Endothelial cell of umbilical vein (primary cell): ENCODE data around the gene PRKCG. TPM values are rescaled to one million over a fixed set of nuclear protein-coding genes. Genes with fewer than 3 reads are reported as not detected.

Source experiments
- BruUV-seq: library from RNA; stranded (reverse); fragments of 400-500 nt; replicated peaks from 2 replicates; lab custom pipeline; 2021; lab: Mats Ljungman, UMichigan
- CTCF ChIA-PET: fragments of 300-600, 350-600 bp; sonication (Branson Sonifier 250); formaldehyde crosslinking; loops from one replicate; lab custom pipeline; 2021; ENCODE audit warnings: antibody characterized with exemption, inconsistent platforms; lab: Charles Lee
- POLR2A ChIA-PET: fragments of 300-600, 350-600 bp; sonication (Branson Sonifier 250); formaldehyde crosslinking; loops from one replicate; lab custom pipeline; 2021; ENCODE audit warnings: antibody characterized with exemption, inconsistent platforms; lab: Charles Lee
- DNase-seq: peaks from one replicate; pipeline ENCODE4 v3.0.0-alpha.2; 2011; ENCODE audit warnings: low read depth, low spot score
- FAIRE-seq: peaks from 2 replicates; lab custom pipeline; 2011; peaks lifted over from hg19 to GRCh38; lab: Jason Lieb, UNC
- H2AFZ ChIP-seq: 2 replicates; pipeline ENCODE4 v1.6.0; 2012; ENCODE audit warnings: low read depth, low read length, control low read depth, inconsistent platforms
- H3K27ac ChIP-seq: 2 replicates; pipeline ENCODE4 v1.5.1; 2011; ENCODE audit warnings: low read depth, mild to moderate bottlenecking, control low read depth, low read length, moderate library complexity; ENCODE audit not compliant: insufficient read depth
- H3K27me3 ChIP-seq, 2 experiments: 2 replicates each; pipeline versions ENCODE4 v1.6.0 to v1.6.1; 2011; ENCODE audit warnings: low read length in 2 of 2, mixed read lengths in 1 of 2; ENCODE audit not compliant: control insufficient read depth in 2 of 2, insufficient read depth in 2 of 2
- H3K36me3 ChIP-seq, 2 experiments: 2 replicates in 1 of 2; 3 replicates in 1 of 2; pipeline ENCODE4 v1.5.1; 2011; ENCODE audit warnings: low read length in 2 of 2, mild to moderate bottlenecking in 1 of 2, moderate library complexity in 1 of 2; ENCODE audit not compliant: control insufficient read depth in 2 of 2, insufficient read depth in 2 of 2; ENCODE audit errors: extremely low read depth in 1 of 2
- H3K4me1 ChIP-seq: 3 replicates; pipeline ENCODE4 v1.5.1; 2011; ENCODE audit warnings: mild to moderate bottlenecking, low read length; ENCODE audit not compliant: control insufficient read depth, insufficient read depth; ENCODE audit errors: extremely low read depth
- H3K4me2 ChIP-seq: 2 replicates; pipeline ENCODE4 v1.6.1; 2011; ENCODE audit warnings: low read length, control low read depth, mixed read lengths; ENCODE audit not compliant: insufficient read depth
- H3K4me3 ChIP-seq, 3 experiments: fragments of 200-600 bp in 1 of 3; sonication (generic), shearing (Covaris generic) in 1 of 3; replicated peaks in 1 of 3; 2 replicates each; pipeline ENCODE4 v1.5.1; 2011 to 2016; ENCODE audit warnings: control low read depth in 3 of 3, low read length in 3 of 3, mild to moderate bottlenecking in 2 of 3, inconsistent platforms in 1 of 3, low read depth in 1 of 3, moderate library complexity in 1 of 3; ENCODE audit not compliant: insufficient read depth in 1 of 3
- H3K79me2 ChIP-seq: 2 replicates; pipeline ENCODE4 v1.6.0; 2012; ENCODE audit warnings: low read length, inconsistent platforms; ENCODE audit not compliant: control insufficient read depth, insufficient read depth
- H3K9ac ChIP-seq: replicated peaks from 2 replicates; pipeline ENCODE3; 2011; ENCODE audit warnings: low read length, control low read depth; ENCODE audit not compliant: insufficient read depth; ENCODE audit errors: extremely low read depth
- H3K9me1 ChIP-seq: replicated peaks from 3 replicates; pipeline ENCODE4 v1.6.0; 2011; ENCODE audit warnings: mild to moderate bottlenecking, low read length; ENCODE audit not compliant: control insufficient read depth, insufficient read depth; ENCODE audit errors: extremely low read depth
- H3K9me3 ChIP-seq: replicated peaks from 2 replicates; pipeline ENCODE4 v1.5.1; 2012; ENCODE audit warnings: low read length, inconsistent platforms; ENCODE audit not compliant: control insufficient read depth, insufficient read depth
- H4K20me1 ChIP-seq: replicated peaks from 2 replicates; pipeline ENCODE3; 2011; ENCODE audit warnings: mild to moderate bottlenecking, low read length; ENCODE audit not compliant: control insufficient read depth, insufficient read depth; ENCODE audit errors: extremely low read depth
- CTCF ChIP-seq, 2 donors: IDR thresholded peaks; 1 replicate in 1 of 2; 2 replicates in 1 of 2; pipeline ENCODE4 v1.5.1; 2011; ENCODE audit warnings: low read length in 2 of 2, mild to moderate bottlenecking in 2 of 2, moderate library complexity in 2 of 2, control low read depth in 1 of 2, inconsistent platforms in 1 of 2, low read depth in 1 of 2; ENCODE audit not compliant: insufficient read depth in 1 of 2; ENCODE audit errors: extremely low read depth in 1 of 2
- EZH2 ChIP-seq: IDR thresholded peaks from 2 replicates; pipeline ENCODE4 v1.6.1; 2012; ENCODE audit warnings: borderline replicate concordance, low read depth, mild to moderate bottlenecking, moderate library complexity, low read length, inconsistent platforms; ENCODE audit not compliant: severe bottlenecking
- FOS ChIP-seq: IDR thresholded peaks from 2 replicates; pipeline ENCODE4 v1.6.1; 2011; ENCODE audit warnings: mild to moderate bottlenecking, low read length, moderate library complexity, borderline replicate concordance; ENCODE audit not compliant: insufficient read depth
- GATA2 ChIP-seq: IDR thresholded peaks from 2 replicates; pipeline ENCODE4 v1.7.0; 2011; ENCODE audit warnings: low read depth, mild to moderate bottlenecking, moderate library complexity, mixed read lengths, low read length; ENCODE audit not compliant: insufficient read length, insufficient read depth
- JUN ChIP-seq: IDR thresholded peaks from 2 replicates; pipeline ENCODE4 v1.6.1; 2011; ENCODE audit warnings: borderline replicate concordance, low read depth; ENCODE audit not compliant: insufficient read length, insufficient read depth
- MAX ChIP-seq: IDR thresholded peaks from 2 replicates; pipeline ENCODE4 v1.6.1; 2011; ENCODE audit not compliant: insufficient read depth, insufficient read length
- MYC ChIP-seq: IDR thresholded peaks from one replicate; pipeline ENCODE4 v1.6.1; 2011; ENCODE audit warnings: mild to moderate bottlenecking, low read depth, low read length
- POLR2A ChIP-seq: IDR thresholded peaks from 2 replicates; pipeline ENCODE4 v1.6.1; 2012; ENCODE audit warnings: low read depth, mild to moderate bottlenecking, control low read depth, low read length
- POLR2AphosphoS5 ChIP-seq: IDR thresholded peaks from 2 replicates; pipeline ENCODE4 v1.6.1; 2012; ENCODE audit warnings: low read depth, mild to moderate bottlenecking, control low read depth, low read length, moderate library complexity; ENCODE audit not compliant: insufficient read depth
- dilution Hi-C: fragments of 300-500 bp; cut with MboI; formaldehyde crosslinking; loops from one replicate; pipeline ENCODE4 v1.15.0; 2019; ENCODE audit warnings: low sequenced_read_pairs; ENCODE audit not compliant: extremely low pct_ligation_motif_present
- intact Hi-C: fragments of 100-400 bp; cut with micrococcal nuclease; formaldehyde crosslinking; loops from one replicate; pipeline ENCODE4 v1.10.0; 2022
- polyA plus RNA-seq, 4 experiments: library from polyadenylated mRNA; depleted of rRNA in 3 of 4; stranded (reverse) in 3 of 4; unstranded in 1 of 4; fragments of >200 nt; gene quantifications; 2 replicates each; pipeline versions ENCODE4 v1.2.1 to v1.2.3, GENCODE V29; 2011 to 2012; ENCODE audit warnings: missing spikeins in 1 of 4
- total RNA-seq: library from RNA; stranded (reverse); gene quantifications from 2 replicates; pipeline ENCODE4 v1.2.3, GENCODE V29; 2021

Gene PRKCG
- total and polyA plus RNA-seq, 2 donors (not counting 3 experiments of a cell fraction or from before 2014, with no cell fraction given) = 0.07 TPM; not detected in 1

GRCh38 chr19:53875602-53876325 is 6.2 kb upstream of the PRKCG start:
- H3K9ac ChIP-seq = no peak overlapping the region
- H3K4me1 ChIP-seq = peaks cover 4% of the 10 kb centered on the region
- H3K27me3 ChIP-seq = peaks cover 5 to 8% of the 10 kb centered on the region in 2 experiments
- H3K9me1 ChIP-seq = no peaks in the 10 kb centered on the region
- CTCF ChIA-PET = interaction anchor here (1.0 to 1.7 kb wide), 3 partner anchors 67 to 154 kb away, joined by 3 to 9 read pairs (median 7); no protein-coding TSS in a partner anchor
- H2AFZ ChIP-seq = no peak overlapping the region
- no peak overlapping the region for H3K4me3 ChIP-seq
- H3K4me2 ChIP-seq = no peak overlapping the region
- H3K79me2 ChIP-seq = peaks cover 11% of the 10 kb centered on the region
- no peaks in the 10 kb centered on the region for H3K9me3 ChIP-seq
- FAIRE-seq (no peak), DNase-seq (no peak)
- POLR2A ChIA-PET = no interaction called here
- TF ChIP-seq JUN = no peak
- no peak for TF ChIP-seq POLR2A
- no peak for TF ChIP-seq FOS
- no peak for TF ChIP-seq GATA2
- no peak for TF ChIP-seq EZH2
- TF ChIP-seq POLR2AphosphoS5 = no peak
- TF ChIP-seq MYC = no peak
- no peak for TF ChIP-seq MAX
- TF ChIP-seq CTCF (IDR thresholded peaks at IDR 0.05; ENCODE audit: extremely low read depth in 1 of 2, insufficient read depth in 1 of 2, low read depth in 1 of 2, low read length in 2 of 2) = no peak
- peaks cover 0 to 17% of the 10 kb centered on the region in 2 experiments for H3K36me3 ChIP-seq
- dilution Hi-C loops (no loop called here), intact Hi-C loops (no loop called here)
- H4K20me1 ChIP-seq = no peaks in the 10 kb centered on the region
- no peak overlapping the region for H3K27ac ChIP-seq
- TSS peak; percentile 30 for BruUV-seq
